Mesothelial cell of epicardium (in vitro differentiated cells): ENCODE data around the gene NACA2. TPM values are rescaled to one million over a fixed set of nuclear protein-coding genes. Genes with fewer than 3 reads are reported as not detected.

Experiments
- DNase-seq, 2 experiments: peaks; one replicate each; pipeline ENCODE4 v3.0.0; 2021; ENCODE audit warnings: low spot score in 2 of 2; ENCODE audit not compliant: unreplicated experiment in 2 of 2
- H3K27ac Mint-ChIP-seq: 2 replicates; pipeline ENCODE4 v1.8.0; 2021; ENCODE audit warnings: mixed read lengths
- H3K27me3 Mint-ChIP-seq: 2 replicates; pipeline ENCODE4 v1.8.0; 2021; ENCODE audit warnings: low read depth, mixed read lengths
- H3K36me3 Mint-ChIP-seq: 2 replicates; pipeline ENCODE4 v1.8.0; 2021; ENCODE audit warnings: mixed read lengths
- H3K4me1 Mint-ChIP-seq: 2 replicates; pipeline ENCODE4 v1.8.0; 2021; ENCODE audit warnings: mixed read lengths
- H3K4me3 Mint-ChIP-seq: 2 replicates; pipeline ENCODE4 v1.8.0; 2021; ENCODE audit warnings: mild to moderate bottlenecking, moderate library complexity, mixed read lengths
- H3K9me3 Mint-ChIP-seq: 2 replicates; pipeline ENCODE4 v1.8.0; 2021; ENCODE audit warnings: mixed read lengths
- total RNA-seq: library from RNA; stranded (reverse); gene quantifications from 3 replicates; pipeline ENCODE4 v1.2.1, GENCODE V29; 2021
- TF ChIP-seq, protein P1 (sequence below): fragments of 200-600 bp; sonication (generic); IDR thresholded peaks from one replicate; pipeline ENCODE4 v1.5.0; 2021; ENCODE audit warnings: antibody characterized with exemption; ENCODE audit not compliant: unreplicated experiment

Gene NACA2
- total RNA-seq, 1 donor from 2014 or later: not detected

DNA sequence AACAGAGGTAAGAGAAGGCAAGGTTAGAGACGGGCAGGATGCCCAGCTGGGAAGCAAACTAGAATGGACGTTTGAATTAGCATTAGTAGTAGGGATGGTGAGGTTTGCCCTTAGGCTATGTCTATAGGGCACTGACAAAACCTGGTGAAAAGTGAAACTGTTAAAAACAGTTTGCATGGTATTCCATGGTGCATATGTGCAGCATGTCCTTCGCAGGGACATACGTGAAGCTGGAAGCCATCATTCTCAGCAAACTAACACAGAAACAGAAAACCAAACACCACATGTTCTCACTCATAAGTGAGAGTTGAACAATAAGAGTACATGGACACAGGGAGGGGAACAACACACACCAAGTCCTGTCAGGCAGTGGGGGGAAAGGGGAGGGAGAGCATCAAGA is 25.8 kb downstream of the NACA2 start:
- TF ChIP-seq, protein P1, sequence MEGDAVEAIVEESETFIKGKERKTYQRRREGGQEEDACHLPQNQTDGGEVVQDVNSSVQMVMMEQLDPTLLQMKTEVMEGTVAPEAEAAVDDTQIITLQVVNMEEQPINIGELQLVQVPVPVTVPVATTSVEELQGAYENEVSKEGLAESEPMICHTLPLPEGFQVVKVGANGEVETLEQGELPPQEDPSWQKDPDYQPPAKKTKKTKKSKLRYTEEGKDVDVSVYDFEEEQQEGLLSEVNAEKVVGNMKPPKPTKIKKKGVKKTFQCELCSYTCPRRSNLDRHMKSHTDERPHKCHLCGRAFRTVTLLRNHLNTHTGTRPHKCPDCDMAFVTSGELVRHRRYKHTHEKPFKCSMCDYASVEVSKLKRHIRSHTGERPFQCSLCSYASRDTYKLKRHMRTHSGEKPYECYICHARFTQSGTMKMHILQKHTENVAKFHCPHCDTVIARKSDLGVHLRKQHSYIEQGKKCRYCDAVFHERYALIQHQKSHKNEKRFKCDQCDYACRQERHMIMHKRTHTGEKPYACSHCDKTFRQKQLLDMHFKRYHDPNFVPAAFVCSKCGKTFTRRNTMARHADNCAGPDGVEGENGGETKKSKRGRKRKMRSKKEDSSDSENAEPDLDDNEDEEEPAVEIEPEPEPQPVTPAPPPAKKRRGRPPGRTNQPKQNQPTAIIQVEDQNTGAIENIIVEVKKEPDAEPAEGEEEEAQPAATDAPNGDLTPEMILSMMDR: no peak
- H3K9me3 Mint-ChIP-seq: peaks cover 15% of the 10 kb centered on the region

DNA sequence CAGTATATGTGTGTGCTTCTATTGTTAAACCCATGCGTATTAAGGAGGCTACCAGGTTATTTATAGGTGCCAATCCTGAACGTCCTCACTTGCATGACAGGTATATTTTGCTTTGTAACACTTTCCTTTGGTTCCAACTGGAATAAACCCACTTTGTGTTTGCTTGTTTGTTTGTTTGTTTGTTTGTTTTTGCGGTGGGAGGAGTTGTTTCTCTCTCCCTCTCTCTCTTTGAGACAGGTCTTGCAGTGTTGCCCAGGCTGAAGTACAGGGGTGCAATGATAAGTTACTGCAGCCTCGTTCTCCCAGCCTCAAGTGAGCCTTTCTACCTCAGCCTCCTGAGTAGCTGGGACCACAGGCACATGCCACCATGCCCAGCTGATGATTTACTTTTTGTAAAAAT is 28.7 kb downstream of the NACA2 start:
- DNase-seq: no peak
- no peak overlapping the region for H3K4me3 Mint-ChIP-seq
- TF ChIP-seq, protein P1: no peak
- H3K36me3 Mint-ChIP-seq: no peaks in the 10 kb centered on the region
- H3K27ac Mint-ChIP-seq: no peak overlapping the region
- H3K27me3 Mint-ChIP-seq: peaks cover 5% of the 10 kb centered on the region
- H3K4me1 Mint-ChIP-seq: peaks cover 6% of the 10 kb centered on the region
- peaks cover 9% of the 10 kb centered on the region for H3K9me3 Mint-ChIP-seq

More for the DNA sequence above, 25.8 kb downstream of the NACA2 start:
- no peaks in the 10 kb centered on the region for H3K4me1 Mint-ChIP-seq
- no peak overlapping the region for H3K27ac Mint-ChIP-seq
- H3K27me3 Mint-ChIP-seq: peaks cover 3% of the 10 kb centered on the region
- H3K36me3 Mint-ChIP-seq: peaks cover under 1% of the 10 kb centered on the region
- DNase-seq: no peak
- no peak overlapping the region for H3K4me3 Mint-ChIP-seq

DNA sequence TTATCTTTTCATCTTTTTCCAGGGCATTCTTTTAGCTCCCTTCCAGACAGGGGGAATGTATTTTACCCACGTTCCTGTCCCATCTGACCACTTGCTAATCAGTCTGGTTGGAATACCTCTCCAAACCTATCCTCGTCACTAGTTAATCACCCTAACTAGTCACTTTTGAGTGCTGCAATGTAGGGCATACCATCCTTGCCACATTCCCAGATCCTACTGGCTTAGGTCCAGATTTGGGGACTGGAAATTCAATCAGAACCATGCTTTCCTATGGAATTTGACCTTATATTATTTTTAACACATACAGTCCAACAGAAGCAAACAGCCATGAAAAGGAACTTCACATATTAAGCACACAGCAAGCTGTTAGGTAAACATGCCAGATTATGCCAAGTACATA is 29.7 kb downstream of the NACA2 start:
- no peak overlapping the region for H3K4me3 Mint-ChIP-seq

DNA sequence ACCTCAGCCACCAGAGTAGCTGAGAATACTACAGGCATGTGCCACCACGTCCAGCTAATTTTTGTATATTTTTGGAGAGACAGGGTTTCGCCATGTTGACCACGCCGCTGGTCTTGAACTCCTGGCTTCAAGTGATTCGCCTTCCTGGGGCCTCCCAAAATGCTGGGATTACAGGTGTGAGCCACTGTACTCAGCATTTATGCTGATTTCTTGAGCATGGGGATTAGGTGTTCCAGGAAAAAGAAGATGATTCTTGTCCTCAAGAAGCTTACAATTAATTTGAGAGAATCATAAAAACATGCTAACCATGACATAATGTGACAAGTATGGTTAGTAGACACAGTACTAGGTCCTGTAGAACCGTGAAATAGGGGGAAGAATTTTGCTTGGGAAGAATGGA is 30.9 kb downstream of the NACA2 start:
- Mint-ChIP-seq H3K36me3 (no peaks in the 10 kb centered on the region), H3K27ac (no peak overlapping the region), H3K4me1 (peaks cover 18% of the 10 kb centered on the region), H3K4me3 (no peak overlapping the region), H3K27me3 (peaks cover 5% of the 10 kb centered on the region), H3K9me3 (peaks cover 9% of the 10 kb centered on the region)
- no peak for DNase-seq
- TF ChIP-seq, protein P1: no peak

More for the DNA sequence above, 29.7 kb downstream of the NACA2 start:
- Mint-ChIP-seq H3K36me3 (no peaks in the 10 kb centered on the region), H3K27me3 (peaks cover 5% of the 10 kb centered on the region), H3K9me3 (peaks cover 9% of the 10 kb centered on the region), H3K27ac (no peak overlapping the region), H3K4me1 (peaks cover 13% of the 10 kb centered on the region)
- TF ChIP-seq, protein P1: no peak
- DNase-seq: no peak

DNA sequence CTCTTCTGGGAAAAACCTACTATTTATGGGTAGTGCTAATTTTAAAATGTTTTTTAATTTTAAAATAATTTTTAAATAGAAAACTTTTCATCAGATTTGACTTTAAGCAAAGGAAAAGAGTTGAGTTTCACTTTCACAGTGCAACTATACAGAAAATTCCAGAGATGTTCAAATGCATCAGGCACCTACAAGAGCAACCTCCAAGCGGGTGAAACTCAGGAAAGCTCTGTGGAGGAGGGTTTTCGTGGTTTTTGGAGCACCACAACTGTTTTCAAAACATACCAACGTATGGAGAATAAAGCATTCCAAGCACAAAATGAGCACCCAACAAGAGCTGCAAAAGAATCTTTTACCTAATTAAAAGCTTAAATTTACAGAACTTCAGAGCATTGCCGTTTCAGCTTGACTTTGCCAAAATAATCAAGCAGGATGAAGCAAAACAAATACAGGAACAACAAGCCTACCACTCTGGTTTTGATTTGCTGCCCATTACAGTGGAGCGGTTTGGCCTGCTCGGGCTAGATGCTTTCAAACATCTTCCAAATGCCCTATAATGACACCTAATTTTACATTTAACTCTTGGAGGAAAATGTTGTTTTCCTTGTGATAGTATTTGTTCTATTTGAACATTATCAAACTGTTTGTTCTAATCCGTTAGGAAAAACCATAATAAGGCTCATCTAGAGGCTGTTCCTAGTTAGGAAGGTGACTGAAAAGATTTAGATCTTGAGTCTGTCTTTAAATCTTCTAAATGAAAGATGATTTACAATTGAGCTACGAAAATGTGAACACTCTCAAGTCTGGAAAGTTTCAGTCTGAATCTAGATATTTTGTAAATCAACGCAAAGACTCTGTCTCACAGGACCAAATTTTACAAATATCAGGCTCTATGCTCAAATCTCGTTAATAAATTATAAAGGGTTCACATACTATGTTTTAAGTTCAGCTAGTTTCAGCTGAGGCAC is 34.5 kb downstream of the NACA2 start:
- no peak for DNase-seq
- Mint-ChIP-seq H3K27me3 (peaks cover 5% of the 10 kb centered on the region), H3K27ac (peak overlapping the region; percentile 76), H3K36me3 (no peaks in the 10 kb centered on the region), H3K4me3 (no peak overlapping the region), H3K4me1 (peaks cover 33% of the 10 kb centered on the region), H3K9me3 (peaks cover 4% of the 10 kb centered on the region)
- TF ChIP-seq, protein P1: no peak
